ENCODE data around the gene KIAA0232. TPM values are rescaled to one million over a fixed set of nuclear protein-coding genes. Genes with fewer than 3 reads are reported as not detected.

Gene KIAA0232
- total RNA-seq, 2 experiments from 2014 or later = 12.8 to 13.3 TPM

- Mint-ChIP-seq H3K4me3 (no peak overlapping the region), H3K27me3 (no peaks in the 10 kb centered on the region), H3K4me1 (ENCODE audit: low read depth) (peaks cover 23% of the 10 kb centered on the region), H3K36me3 (ENCODE audit: low read depth) (peaks cover 10% of the 10 kb centered on the region), H3K9me3 (peaks cover 12% of the 10 kb centered on the region), H3K27ac (peak overlapping the region; percentile 71)
- TF ChIP-seq CTCF (IDR thresholded peaks at IDR 0.05) = no peak
- ChIA-PET CTCF (interaction anchor here (0.8 to 2.3 kb wide), 8 partner anchors 12 to 178 kb away, joined by 3 to 14 read pairs (median 3); no protein-coding TSS in a partner anchor), POLR2A (interaction anchor here (0.9 kb wide), 2 partner anchors 17 to 176 kb away, joined by 3 read pairs; partner anchors contain the start of gene GRPEL1)
- ATAC-seq (peak; percentile 84), DNase-seq (peak; percentile 66)
- intact Hi-C loops (cut with micrococcal nuclease) = no loop called here
These were observed 109.8 kb downstream of the KIAA0232 start for GRCh38 chr4:6892190-6892908.

- intact Hi-C loops (cut with micrococcal nuclease) = no loop called here
- ChIA-PET CTCF (interaction anchor here (0.8 to 2.3 kb wide), 10 partner anchors 12 to 209 kb away, joined by 3 to 14 read pairs (median 3); no protein-coding TSS in a partner anchor), POLR2A (interaction anchor here (0.9 kb wide), 2 partner anchors 16 to 175 kb away, joined by 3 read pairs; partner anchors contain the start of gene GRPEL1)
- Mint-ChIP-seq H3K27me3 (no peaks in the 10 kb centered on the region), H3K9me3 (peaks cover 12% of the 10 kb centered on the region), H3K4me1 (ENCODE audit: low read depth) (peaks cover 23% of the 10 kb centered on the region), H3K27ac (no peak overlapping the region), H3K36me3 (ENCODE audit: low read depth) (peaks cover 10% of the 10 kb centered on the region), H3K4me3 (no peak overlapping the region)
- no peak for TF ChIP-seq CTCF (IDR thresholded peaks at IDR 0.05)
- DNase-seq (no peak), ATAC-seq (no peak)
These were observed 110.3 kb downstream of the KIAA0232 start for GRCh38 chr4:6892909-6893202.

GRCh38 chr4:6893449-6894085 is 111.0 kb downstream of the KIAA0232 start:
- no peak for DNase-seq
- no peak overlapping the region for H3K4me3 Mint-ChIP-seq
- H3K9me3 Mint-ChIP-seq = peaks cover 12% of the 10 kb centered on the region
- H3K27ac Mint-ChIP-seq = no peak overlapping the region
- no peaks in the 10 kb centered on the region for H3K27me3 Mint-ChIP-seq
- TF ChIP-seq CTCF (IDR thresholded peaks at IDR 0.05) = no peak
- POLR2A ChIA-PET = interaction anchor here (0.7 to 1.0 kb wide), 2 partner anchors 89 to 220 kb away, joined by 3 read pairs; a partner anchor contains a TSS
- CTCF ChIA-PET = interaction anchor here (0.8 to 2.3 kb wide), 6 partner anchors 20 to 208 kb away, joined by 3 to 14 read pairs (median 3); no protein-coding TSS in a partner anchor
- H3K36me3 Mint-ChIP-seq (ENCODE audit: low read depth) = peaks cover 10% of the 10 kb centered on the region
- peaks cover 23% of the 10 kb centered on the region for H3K4me1 Mint-ChIP-seq (ENCODE audit: low read depth)
- intact Hi-C loops (cut with micrococcal nuclease) = no loop called here
- ATAC-seq = no peak

GRCh38 chr4:6894086-6894478 is 111.6 kb downstream of the KIAA0232 start:
- intact Hi-C loops (cut with micrococcal nuclease) = no loop called here
- H3K9me3 Mint-ChIP-seq = peaks cover 12% of the 10 kb centered on the region

More at GRCh38 chr4:6894086-6894478, 111.6 kb downstream of the KIAA0232 start:
- Mint-ChIP-seq H3K27me3 (no peaks in the 10 kb centered on the region), H3K36me3 (ENCODE audit: low read depth) (peaks cover 10% of the 10 kb centered on the region), H3K27ac (no peak overlapping the region), H3K4me1 (ENCODE audit: low read depth) (peaks cover 28% of the 10 kb centered on the region), H3K4me3 (no peak overlapping the region)
- ATAC-seq = no peak
- DNase-seq = no peak
- ChIA-PET CTCF (interaction anchor here (0.9 kb wide), 1 partner anchor 22 kb away, joined by 3 read pairs; no protein-coding TSS in a partner anchor), POLR2A (interaction anchor here (0.7 to 1.0 kb wide), 2 partner anchors 88 to 221 kb away, joined by 3 read pairs; a partner anchor contains a TSS)
- no peak for TF ChIP-seq CTCF (IDR thresholded peaks at IDR 0.05)

Data from activated CD8-positive, alpha-beta T cell treated with anti-CD3 and anti-CD28 coated beads for 36 hours (primary cell).